CD1c-positive myeloid dendritic cell (primary cell): ENCODE measurements around the gene ZDHHC17.
A peak's percentile ranks its signal among the peaks of the same experiment; 100 is the strongest.
"Not testable (repeated sequence)": the region's sequence is repeated elsewhere in the genome, so short reads cannot be mapped to it uniquely, and the experiment has no call there.

Experiments used
- DNase-seq: peaks from one replicate; pipeline ENCODE4 v3.0.0-alpha.2; 2016; ENCODE audit errors: extremely low spot score

Gene ZDHHC17

GRCh38 chr12:76763746-76764675, at the start of gene ZDHHC17:
Gene ZDHHC17, plus strand, starts transcription at chr12:76764115. Its CDS starts 122 bp downstream, at chr12:76764237.
- DNase-seq, result peak; percentile 88

DNA sequence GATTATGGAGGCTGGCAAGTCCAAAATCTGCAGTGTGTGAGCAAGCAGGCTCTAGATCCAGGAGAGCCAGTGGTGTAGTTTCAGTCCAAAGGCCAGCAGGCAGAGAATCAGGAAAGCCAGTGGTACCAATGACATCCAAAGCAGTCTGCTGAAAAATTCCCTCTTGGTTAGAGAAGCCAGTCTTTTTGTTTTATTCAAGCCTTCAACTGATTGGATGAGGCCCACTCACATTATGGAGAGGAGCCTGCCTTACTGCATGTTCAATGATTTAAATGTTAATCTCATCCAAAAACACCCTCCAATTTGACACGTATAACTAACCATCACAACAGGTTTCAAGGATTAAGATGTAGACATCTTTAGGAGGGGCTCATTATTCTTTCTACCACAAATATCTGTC, 49.5 kb upstream of the ZDHHC17 start:
- DNase-seq, result no peak

DNA sequence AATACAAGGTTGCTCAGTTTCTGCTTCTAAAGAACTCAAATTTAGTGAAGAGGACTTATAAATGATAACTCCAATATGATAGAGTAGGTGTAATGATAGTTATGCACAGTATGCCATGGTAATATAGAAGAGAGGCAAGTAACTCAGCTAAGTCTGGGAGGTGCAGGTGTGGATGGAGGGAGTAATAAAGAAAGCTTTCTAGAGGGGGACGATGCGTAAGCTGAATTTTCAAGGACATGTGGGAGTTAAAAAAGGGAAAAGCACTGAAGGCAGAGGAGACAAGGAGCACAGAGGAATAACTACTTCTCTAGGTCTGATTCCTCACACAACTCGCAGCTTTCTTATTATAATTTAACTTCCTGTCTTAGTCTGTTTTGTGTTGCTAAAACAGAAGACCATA, 49.1 kb upstream of the ZDHHC17 start:
- DNase-seq, result no peak

DNA sequence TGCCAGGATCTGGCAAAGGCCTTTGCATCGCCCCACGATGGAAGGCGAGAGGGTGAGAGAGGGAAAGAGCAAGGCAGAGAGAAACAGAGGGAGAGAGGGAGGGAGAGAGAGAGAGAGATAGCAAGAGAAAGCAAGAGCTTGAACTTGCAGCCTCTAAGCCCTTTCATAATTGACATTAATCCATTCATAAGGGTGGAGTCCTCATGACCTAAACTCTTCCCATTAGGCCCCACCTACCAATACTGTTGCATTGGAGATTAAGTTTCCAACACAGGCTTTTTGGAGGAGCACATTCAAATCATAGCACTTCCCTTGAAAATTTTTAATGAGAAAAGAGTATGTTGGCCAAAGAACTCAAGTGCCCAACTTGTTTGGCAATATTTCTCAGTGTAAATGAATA, 48.6 kb upstream of the ZDHHC17 start:
- no peak for DNase-seq

DNA sequence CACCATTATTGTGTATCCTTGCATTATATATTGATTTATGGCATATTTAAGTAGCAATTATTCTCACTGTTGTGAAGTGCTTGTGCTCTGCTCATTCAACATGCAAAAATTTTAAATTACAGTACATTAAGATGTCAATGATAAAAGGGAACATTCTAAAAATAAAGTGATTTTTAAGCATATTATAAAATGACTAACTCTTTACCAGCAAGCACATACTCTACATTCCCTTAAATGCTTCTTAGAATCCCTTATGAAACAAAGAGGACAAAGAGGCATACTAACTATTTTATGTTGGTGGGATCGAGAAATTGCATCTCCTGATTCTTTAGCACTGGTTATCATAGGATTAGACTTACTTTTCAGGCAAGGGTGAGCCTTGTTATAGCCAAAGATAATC, 46.6 kb upstream of the ZDHHC17 start:
- DNase-seq, result no peak

GRCh38 chr12:76719171-76720041, 44.5 kb upstream of the ZDHHC17 start:
- DNase-seq, result no peak

DNA sequence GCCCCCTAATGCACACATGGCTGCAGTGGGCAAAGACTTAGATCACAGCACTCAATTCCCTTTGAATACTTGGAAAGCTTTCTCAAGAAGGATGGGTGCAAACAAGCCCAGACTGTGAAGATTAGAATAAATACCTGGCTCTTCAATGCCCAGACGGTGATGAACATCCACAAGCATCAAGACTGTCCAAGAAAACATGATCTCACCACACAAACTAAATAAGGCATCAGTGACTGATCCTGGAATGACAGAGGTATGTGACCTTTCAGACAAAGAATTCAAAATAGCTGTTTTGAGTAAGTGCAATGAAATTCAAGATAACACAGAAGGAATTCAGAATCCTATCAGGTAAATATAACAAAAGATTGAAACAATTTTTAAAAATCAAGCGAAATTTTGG, 43.8 kb upstream of the ZDHHC17 start:
- no peak for DNase-seq

DNA sequence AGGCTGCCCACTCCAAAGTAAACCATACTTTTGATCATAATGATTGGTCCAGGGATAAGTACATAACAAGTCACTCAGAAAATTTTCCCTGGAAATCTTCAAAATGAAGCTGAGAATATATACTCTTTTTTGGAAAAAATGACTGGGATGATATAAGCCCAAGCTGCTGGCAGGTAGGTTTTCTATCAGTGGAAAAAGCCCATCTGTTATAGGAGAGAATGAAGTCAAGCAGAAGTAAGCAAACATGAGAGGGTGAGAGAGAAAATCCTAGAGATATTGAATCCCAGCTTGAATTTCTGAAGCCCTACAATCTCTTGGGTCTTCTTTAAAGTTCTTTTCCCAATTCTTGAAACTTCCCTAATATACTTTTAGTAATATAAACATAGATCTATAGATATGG, 37.3 kb upstream of the ZDHHC17 start:
- no peak for DNase-seq

GRCh38 chr12:76732188-76732587, 31.7 kb upstream of the ZDHHC17 start:
- DNase-seq, result not testable (repeated sequence)

DNA sequence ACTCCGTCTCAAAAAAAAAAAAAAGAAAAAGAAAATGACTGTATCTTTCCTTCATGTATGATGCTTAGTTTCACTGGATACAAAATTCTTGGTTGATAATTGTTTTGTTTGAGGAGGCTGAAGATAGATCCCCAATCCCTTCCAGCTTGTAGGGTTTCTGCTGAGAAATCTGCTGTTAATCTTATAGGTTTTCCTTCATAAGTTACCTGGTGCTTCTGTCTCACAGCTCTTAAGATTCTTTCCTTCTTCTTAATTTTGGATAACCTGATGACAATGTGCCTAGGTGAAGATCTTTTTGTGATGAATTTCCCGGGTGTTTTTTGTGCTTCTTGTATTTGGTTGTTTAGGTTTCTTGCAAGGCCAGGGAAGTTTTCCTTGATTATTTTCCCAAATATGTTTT, 26.2 kb upstream of the ZDHHC17 start:
- DNase-seq, result not testable (repeated sequence)

DNA sequence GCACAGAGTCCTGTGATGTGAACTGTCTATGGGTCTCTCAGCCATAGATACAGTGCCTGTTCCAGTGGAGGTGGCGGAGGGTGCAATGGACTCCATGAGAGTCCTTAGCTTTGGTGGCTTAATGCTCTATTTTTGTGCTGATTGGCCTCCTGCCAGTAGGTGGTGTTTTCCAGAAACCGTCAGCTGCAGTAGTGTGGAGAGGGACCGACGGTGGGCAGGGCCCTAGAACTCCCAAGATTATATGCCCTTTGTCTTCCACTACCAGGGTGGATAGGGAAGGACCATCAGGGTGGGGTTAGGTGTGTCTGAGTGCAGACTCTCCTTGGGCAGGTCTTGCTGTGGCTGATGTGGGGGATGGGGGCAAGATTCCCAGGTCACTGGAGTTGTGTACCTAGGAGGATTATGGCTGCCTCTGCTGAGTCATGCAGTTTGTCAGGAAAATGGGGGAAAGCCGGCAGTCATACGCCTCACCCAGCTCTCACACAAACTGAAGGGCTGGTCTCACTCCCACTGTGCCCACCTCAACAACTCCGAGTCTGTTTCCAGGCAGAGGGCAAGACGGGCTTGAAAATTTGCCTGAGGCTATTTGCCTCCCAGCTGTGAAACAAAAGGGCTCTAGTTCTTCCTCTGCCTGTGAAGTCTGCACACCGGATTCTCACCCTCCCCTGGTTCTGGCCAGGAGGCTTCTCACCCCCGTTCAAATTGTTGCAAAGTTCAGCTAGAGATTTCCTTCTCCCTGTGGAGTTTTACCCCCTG, 24.9 kb upstream of the ZDHHC17 start:
- DNase-seq, result no peak

GRCh38 chr12:76739896-76740295, 24.0 kb upstream of the ZDHHC17 start:
- no peak for DNase-seq

- no peak for DNase-seq
Measured at GRCh38 chr12:76740501-76740900, 23.4 kb upstream of the ZDHHC17 start.

DNA sequence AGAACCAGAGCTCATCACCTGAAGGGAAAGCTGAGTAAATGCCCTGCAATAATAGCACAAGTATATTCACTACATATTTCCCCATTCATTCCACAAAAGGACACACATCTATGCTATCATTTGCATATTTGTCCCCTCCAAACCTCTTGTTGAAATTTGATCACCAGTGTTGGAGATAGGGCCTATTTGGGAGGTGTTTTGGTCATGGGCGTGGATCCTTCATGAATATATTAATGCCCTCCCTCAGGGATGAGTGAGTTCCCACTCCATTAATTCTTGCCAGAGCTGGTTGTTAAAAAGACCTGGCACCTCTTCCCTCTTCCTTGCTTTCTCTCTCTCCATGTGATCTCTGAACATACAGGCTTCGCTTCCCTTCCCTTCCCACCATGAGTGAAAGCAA, 18.6 kb upstream of the ZDHHC17 start:
- DNase-seq, result no peak

- peak; percentile 29 for DNase-seq
Measured at GRCh38 chr12:76746516-76746915, 17.4 kb upstream of the ZDHHC17 start.

DNA sequence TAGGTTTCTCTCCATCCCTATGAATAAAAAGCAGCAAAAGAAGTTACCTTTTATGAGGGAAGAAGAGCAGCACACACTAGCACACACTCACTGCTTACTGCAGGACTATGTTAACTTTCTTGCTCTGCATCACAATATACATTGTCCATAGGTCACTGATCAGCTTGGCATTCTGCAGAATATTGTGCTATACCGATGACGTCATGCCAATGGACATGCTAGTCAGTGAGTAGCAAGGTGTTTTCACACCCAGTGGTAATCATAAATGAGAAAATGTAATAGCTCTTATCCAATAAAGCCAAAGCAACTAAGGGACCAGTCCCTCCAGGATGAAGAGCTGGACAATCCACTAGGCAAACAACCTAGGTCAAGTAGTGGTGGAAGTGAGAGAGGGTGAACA, 16.7 kb upstream of the ZDHHC17 start:
- DNase-seq, result no peak

DNA sequence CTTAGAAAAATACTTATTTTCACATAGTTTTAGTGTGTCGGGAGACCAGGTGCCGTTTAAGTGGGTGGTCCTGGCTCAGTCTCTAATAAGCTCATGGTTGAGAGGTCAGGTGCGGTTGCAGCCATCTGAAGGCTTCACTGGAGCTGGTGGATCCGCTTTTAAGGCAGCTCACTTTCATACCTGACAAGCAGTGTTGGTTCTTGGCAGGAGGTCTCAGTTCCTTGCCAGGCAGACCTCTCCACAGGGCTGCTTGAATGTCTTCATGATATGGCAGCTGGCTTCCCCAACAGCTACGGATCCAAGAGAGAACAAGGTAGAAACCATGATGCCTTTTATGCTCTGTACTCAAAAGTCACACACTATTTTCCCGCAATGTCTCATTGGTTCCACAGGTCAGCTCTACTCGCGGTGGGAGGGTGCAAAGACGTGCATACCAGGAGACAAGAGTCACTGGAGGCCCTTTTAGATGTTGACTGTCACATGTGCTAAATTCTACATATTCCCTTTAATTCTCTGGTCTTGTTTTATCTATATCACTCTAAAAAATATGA, 8.0 kb upstream of the ZDHHC17 start:
- no peak for DNase-seq

- no peak for DNase-seq
Measured at GRCh38 chr12:76757694-76758093, 6.2 kb upstream of the ZDHHC17 start.

- DNase-seq, result no peak
Measured at GRCh38 chr12:76762601-76762980, 1.3 kb upstream of the ZDHHC17 start.

DNA sequence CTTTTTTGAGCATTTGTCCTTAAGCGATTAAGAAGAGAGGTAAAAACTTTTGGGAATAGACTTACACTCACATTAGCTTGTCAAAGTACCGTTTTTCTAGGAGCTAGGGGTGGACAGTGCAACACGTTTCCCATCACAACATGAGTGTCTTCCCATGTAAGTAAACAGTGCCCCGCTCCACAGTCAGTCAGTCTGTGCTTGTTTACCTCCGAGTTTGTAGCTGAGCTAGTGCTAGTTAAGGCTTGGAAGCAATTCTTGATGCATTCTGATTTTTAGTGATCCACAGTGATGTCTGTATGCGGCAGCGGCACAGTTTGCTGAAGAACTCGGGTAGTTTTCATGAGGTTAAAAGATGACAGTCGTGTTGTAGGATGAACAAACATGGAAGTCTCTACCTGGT, 941 bp downstream of the ZDHHC17 start:
- DNase-seq, result no peak

DNA sequence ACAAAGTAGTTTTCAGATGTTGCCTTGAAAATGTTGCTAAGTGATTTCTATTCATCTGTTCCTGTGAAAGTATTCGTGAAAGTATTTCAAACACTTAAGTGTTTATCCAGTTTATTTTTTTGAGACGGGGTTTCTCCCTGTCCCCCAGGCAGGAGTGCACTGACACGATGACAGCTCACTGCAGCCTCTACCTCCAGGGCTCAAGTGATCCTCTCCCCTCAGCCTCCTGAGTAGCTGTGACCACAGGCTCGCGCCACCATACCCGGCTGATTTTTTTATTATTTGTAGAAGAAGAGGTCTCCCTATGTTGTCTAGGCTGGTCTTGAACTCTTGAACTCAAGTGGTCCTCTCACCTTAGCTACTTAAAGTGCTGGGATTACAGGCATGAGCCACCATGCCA, 1.7 kb downstream of the ZDHHC17 start:
- DNase-seq, result no peak

GRCh38 chr12:76766161-76766560, 2.2 kb downstream of the ZDHHC17 start:
- no peak for DNase-seq
